Adipocyte (in vitro differentiated cells): Measurements from ENCODE around the gene MICOS13.

Source experiments
- DNase-seq: peaks from one replicate; pipeline ENCODE4 v3.0.0-alpha.2; 2015; ENCODE audit warnings: low read depth
- H3K27me3 ChIP-seq: replicated peaks from 2 replicates; pipeline ENCODE4 v1.7.0; 2013; ENCODE audit warnings: mild to moderate bottlenecking, low read length, moderate library complexity; ENCODE audit not compliant: control insufficient read depth, insufficient read depth
- H3K36me3 ChIP-seq: 2 replicates; pipeline ENCODE4 v1.7.0; 2013; ENCODE audit warnings: low read length, mild to moderate bottlenecking, moderate library complexity; ENCODE audit not compliant: control insufficient read depth, insufficient read depth, severe bottlenecking
- H3K4me1 ChIP-seq: 2 replicates; pipeline ENCODE4 v1.7.0; 2013; ENCODE audit warnings: mild to moderate bottlenecking, low read length, moderate library complexity; ENCODE audit not compliant: control insufficient read depth, insufficient read depth
- H3K4me3 ChIP-seq: 2 replicates; pipeline ENCODE4 v1.7.0; 2013; ENCODE audit warnings: mild to moderate bottlenecking, low read length, moderate library complexity
- H3K9ac ChIP-seq: 2 replicates; pipeline ENCODE4 v1.7.0; 2013; ENCODE audit warnings: mild to moderate bottlenecking, low read length, moderate library complexity
- H3K9me3 ChIP-seq: 2 replicates; pipeline ENCODE4 v1.7.0; 2013; ENCODE audit warnings: mild to moderate bottlenecking, low read length, moderate library complexity; ENCODE audit not compliant: control insufficient read depth

The MICOS13 gene

DNA sequence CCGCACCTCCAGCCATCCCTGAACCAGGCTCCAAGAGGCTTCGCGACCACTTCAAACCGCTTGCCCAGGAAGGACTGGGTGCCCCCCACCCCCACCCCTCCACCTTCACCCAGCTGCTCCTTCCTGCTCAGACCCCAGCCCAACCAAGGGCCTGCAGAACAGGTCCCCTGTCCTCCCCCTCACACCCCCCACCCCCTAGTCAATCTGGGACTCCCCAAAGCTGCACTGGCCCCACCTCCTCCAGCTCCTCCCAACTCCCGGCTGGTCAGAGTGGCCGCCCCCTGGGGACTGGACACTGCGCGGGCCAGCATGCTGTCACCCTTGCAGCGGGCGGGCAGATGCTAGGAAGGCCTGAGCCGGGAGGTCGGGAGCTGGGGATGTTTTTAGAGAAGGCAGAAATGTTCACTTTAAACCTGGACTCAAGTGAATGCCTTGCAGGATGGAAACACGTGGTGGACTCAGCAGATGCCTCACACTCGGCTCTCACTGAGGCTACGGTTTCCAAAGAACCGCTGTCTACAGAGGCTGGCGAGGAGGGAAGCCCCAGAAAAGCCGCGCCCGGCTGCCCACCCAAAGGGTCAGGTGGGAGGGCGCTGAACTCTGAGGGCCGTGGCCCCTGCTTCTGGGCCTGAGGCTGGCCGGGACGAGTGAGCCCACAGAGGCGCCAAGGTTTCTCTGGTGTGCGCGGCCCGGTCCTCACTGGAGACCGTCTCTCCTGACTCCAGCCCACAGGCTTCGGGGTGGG, 17.7 kb upstream of the MICOS13 start:
- H3K27me3 ChIP-seq, result no peaks in the 10 kb centered on the region
- H3K9me3 ChIP-seq, result no peaks in the 10 kb centered on the region
- H3K36me3 ChIP-seq, result peaks cover 62% of the 10 kb centered on the region
- no peak for DNase-seq
- H3K4me3 ChIP-seq, result no peak overlapping the region
- no peaks in the 10 kb centered on the region for H3K4me1 ChIP-seq
- H3K9ac ChIP-seq, result no peak overlapping the region

DNA sequence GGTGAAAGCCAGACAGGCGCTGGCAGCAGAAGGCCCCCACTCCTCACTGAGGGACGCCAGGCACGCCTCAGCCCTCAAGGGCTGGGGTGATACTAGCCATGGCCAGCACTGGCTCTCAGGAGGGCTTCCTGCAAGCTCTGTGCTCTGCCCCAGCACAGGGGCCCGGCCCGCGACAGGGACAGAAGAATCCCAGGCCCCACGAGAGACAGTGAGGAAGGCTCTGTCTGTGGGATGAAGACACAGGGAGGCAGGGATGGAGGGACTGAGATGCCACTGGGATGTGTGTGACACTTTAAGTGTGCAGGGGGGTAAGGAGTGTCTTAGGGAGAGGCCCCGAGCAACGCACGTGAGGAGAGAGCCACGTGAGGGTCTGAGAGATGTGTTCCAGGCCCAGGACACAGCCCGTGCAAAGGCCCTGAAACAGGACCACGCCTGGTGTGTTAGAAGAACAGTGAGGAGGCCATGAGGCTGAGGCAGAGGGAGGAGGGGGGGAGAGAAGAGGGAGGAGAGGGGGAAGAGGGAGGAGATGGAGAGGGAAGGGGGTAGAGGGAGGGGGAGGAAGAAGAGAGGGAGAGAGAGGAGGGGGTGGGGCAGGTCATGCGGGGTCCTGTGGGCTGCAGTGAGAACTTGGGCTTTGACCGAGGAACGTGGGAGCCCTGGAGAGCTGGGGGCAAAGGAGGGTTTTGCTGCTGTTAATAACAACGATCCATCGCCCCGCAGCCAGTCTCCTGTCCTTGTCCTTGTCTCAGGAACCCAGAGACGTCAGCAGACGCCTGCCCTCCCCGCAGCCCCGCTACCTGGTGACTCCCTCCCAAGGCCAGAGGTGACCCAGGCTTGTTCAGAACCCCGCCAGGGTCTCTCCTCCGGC, 16.9 kb upstream of the MICOS13 start:
- H3K27me3 ChIP-seq, result no peaks in the 10 kb centered on the region
- no peak for DNase-seq

DNA sequence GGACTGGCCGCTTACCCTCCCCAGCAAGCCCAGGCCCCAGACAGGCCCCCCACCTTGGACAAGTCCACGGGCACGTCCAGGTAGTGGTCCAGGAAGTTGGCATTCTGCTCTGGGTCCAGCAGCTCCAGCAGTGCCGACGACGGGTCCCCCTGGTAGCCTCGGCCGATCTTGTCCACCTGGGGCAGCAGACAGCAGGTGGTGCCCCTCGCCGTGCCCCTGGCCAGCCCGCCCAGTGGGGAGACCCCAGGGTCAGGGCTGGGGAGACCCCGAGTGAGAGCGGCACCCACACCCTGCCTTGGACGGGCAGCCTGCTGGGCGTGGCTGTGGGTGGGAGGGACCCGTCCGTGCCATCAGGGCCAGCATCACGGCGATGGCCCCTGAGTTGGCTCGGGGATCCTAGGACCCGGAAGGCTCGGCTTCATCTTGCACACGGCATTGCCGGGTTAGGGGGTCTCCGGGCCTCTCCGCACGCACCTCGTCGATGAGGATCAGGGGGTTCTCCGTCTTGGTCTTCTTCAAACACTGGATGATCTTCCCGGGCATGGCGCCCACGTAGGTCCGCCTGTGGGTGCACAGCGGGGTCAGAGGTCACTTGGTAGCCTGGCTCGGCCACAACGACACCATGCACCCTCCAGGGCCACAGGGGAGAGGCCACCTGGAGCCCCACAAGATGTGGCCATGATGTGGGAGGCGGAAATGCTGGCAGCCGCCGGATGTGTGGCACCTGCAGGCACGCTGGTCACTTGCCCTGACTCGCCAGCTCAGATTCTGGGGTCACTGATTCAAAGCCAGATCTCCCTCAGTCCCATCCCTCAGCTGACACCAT, 16.1 kb upstream of the MICOS13 start:
- Histone ChIP-seq H3K4me3 (no peak overlapping the region), H3K36me3 (peaks cover 77% of the 10 kb centered on the region), H3K4me1 (peaks cover 9% of the 10 kb centered on the region), H3K9me3 (no peaks in the 10 kb centered on the region), H3K9ac (no peak overlapping the region), H3K27me3 (no peaks in the 10 kb centered on the region)
- DNase-seq, result no peak

More for the DNA sequence above, 16.9 kb upstream of the MICOS13 start:
- Histone ChIP-seq H3K9me3 (no peaks in the 10 kb centered on the region), H3K36me3 (peaks cover 70% of the 10 kb centered on the region), H3K4me3 (no peak overlapping the region), H3K4me1 (peaks cover 3% of the 10 kb centered on the region), H3K9ac (no peak overlapping the region)

DNA sequence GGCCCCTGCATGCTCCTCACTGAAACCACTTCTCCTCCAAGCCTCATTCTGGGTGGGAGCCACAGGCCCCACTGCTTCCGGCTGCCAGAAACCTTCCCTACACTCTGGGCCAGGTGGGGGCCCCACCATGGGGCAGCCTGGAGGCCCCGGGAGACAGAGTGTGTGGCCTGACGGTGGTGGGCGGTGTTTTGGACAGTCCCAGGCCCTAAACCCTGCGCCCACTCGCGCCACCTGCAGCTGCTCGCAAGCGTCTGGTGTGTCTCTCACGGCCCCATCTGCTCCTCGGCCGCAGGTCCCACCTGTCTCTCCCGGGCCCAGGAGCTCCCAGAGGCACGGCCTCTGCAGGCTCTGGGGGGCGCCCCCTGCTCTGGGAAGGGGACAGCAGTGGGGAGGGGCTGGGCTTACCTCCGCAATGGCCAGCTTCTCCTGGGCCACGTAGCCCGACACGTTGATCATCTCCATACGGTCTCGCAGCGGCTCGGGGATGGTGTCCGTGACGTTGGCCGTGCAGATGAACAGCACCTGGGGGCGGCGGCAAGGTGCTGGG, 15.4 kb upstream of the MICOS13 start:
- DNase-seq, result no peak

DNA sequence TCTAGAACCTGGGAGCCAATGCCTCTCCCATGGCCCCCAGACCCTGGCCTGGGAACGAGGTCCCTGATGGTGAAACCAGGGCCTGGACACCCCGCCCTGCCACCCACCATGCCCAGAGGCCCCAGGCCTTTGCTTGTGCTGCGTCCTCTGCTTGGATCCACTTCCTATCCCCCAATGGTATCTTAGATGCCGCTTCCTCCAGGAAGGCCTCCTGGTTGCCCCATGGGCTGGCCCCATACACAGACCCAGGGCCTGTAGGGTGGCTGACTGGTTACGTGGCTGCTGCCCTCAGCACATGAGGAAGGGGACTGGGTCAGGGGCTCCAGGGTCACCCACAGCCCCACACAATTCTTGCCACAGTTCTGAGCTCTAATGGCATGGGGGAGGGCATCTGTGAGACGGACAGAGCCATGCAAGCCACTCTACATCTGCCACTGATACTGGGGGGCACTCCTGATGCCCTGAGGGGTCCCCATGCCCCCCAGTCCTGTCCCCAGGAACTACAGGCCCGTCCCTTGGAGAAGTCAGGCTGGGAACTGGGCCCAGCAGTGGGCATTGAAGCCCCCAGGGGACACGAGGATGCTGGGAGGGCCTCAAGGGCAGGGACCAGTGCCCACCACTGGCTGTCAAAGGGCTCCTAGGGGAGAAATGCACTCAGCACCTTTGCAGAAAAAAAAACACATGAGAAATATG, 14.8 kb upstream of the MICOS13 start:
- H3K9me3 ChIP-seq, result no peaks in the 10 kb centered on the region
- no peak overlapping the region for H3K9ac ChIP-seq
- no peak overlapping the region for H3K4me3 ChIP-seq
- H3K36me3 ChIP-seq, result peaks cover 69% of the 10 kb centered on the region
- no peak for DNase-seq
- peaks cover 9% of the 10 kb centered on the region for H3K4me1 ChIP-seq
- no peaks in the 10 kb centered on the region for H3K27me3 ChIP-seq

More for the DNA sequence above, 15.4 kb upstream of the MICOS13 start:
- Histone ChIP-seq H3K36me3 (peaks cover 75% of the 10 kb centered on the region), H3K9me3 (no peaks in the 10 kb centered on the region), H3K9ac (no peak overlapping the region), H3K4me1 (peaks cover 9% of the 10 kb centered on the region), H3K4me3 (no peak overlapping the region), H3K27me3 (no peaks in the 10 kb centered on the region)

DNA sequence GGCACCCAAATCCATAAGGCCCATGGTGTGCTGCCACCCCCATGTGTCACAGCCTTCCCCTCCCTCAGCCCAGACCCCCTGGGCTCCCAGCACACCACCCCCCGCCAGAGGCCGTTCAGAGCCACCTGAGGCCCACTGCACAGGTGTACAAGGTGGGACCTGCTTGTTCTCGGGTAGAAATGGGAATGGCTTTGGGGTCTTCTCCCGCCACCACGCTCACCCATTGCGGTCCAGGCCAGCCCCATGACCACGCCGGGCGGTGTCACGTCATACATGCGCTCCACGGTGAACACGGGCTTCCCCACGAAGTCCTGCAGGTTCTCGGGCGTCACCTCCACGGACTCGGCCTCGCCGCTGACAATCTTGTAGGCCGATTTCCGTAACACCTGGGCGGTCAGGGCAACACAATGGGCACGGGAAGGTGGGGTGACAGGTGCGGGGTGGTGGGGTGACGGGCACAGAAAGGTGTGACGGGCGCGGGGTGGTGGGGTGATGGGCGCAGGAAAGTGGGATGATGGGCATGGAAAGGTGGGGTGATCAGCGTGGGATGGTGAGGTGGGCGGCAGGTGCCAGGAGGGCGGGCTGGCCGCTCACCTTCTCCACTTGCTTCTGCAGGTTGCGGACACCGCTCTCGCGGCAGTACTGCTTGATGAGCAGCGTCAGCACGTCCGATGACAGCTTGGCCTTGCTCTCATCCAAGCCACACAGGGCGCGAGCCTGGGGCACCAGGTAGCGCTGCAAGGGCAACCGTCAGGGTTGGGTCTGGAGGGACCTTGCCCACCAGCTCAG, 14.0 kb upstream of the MICOS13 start:
- no peak for DNase-seq
- no peaks in the 10 kb centered on the region for H3K27me3 ChIP-seq

DNA sequence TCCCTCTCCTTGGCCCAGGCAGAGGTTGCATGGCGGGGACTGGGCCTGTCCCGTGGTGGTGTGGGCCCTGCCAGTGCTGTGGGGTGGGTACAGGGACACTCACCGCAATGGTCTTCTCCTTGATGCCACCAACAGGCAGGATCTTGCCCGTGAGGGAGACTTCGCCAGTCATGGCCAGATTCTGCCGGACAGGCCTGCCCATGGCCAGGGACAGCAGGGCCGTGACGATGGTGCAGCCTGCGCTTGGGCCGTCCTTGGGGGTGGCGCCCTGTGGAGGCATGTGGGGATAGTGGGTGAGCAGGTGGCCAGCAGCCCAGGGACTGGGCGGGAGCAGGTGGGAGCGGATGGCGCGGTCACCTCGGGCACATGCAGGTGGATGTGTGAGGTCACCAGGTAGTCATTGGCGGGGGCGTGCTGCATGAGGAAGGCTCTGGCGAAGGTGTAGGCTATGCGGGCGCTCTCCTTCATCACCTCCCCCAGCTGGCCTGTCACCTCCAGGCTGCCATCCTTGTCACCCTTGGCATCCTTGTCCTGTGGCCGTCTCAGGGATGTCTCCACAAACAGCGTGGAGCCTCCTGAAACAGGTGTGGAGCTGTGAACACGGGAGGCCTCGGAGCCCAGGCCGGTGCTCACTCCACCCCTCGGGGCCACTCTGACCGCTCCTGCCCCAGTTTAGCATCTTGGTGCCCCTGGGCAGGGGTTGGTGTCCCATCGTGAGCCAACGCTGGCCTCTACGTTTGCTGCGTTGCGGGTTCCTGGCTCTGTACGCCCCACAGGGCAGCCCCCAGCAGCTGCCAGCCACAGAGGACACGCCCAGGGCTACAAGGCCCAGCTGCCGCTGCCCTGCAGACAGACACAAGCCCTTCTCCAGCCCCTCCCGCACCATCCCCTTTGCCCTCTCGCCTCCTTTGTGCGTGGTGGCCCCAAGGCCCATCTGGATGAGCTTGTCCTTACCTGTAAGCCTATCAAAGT, 13.2 kb upstream of the MICOS13 start:
- DNase-seq, result no peak
- Histone ChIP-seq H3K27me3 (no peaks in the 10 kb centered on the region), H3K4me1 (peaks cover 12% of the 10 kb centered on the region), H3K4me3 (no peak overlapping the region), H3K9me3 (no peaks in the 10 kb centered on the region), H3K9ac (peak overlapping the region; percentile 98), H3K36me3 (peaks cover 60% of the 10 kb centered on the region)

More for the DNA sequence above, 14.0 kb upstream of the MICOS13 start:
- Histone ChIP-seq H3K9me3 (no peaks in the 10 kb centered on the region), H3K4me3 (no peak overlapping the region), H3K36me3 (peaks cover 69% of the 10 kb centered on the region), H3K9ac (no peak overlapping the region), H3K4me1 (peaks cover 12% of the 10 kb centered on the region)

DNA sequence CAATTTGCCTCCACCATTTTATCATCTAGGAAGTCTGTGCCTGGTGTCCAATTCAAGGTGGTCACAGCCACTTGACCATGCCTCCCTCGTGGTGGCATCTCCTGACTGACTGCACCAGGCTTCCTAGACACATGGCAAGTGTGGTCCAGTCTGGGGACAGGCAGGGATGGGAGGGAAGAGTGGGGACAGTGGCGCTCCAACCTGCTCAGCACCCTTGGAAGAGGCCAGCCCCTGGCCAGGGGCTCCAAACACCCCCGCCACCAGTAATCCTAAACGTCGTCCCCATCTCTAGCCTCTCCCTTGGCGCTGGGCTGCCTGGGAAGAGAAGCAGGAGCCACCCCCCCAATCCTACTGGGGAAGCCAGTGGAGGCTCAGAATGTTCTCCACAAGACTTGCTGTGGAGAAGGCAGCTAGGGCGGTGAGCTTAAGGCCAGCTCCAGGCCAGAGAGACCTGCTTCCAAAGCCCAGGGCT, 12.4 kb upstream of the MICOS13 start:
- Histone ChIP-seq H3K36me3 (peaks cover 55% of the 10 kb centered on the region), H3K27me3 (no peaks in the 10 kb centered on the region)
- DNase-seq, result no peak

More for the DNA sequence above, 12.4 kb upstream of the MICOS13 start:
- H3K9ac ChIP-seq, result peak overlapping the region; percentile 98
- H3K4me3 ChIP-seq, result no peak overlapping the region
- H3K9me3 ChIP-seq, result no peaks in the 10 kb centered on the region
- H3K4me1 ChIP-seq, result peaks cover 12% of the 10 kb centered on the region
